Hematopoietic multipotent progenitor cell treated with erythropoietin and hydrocortisone succinate and interleukin-3 and kit ligand, for 6 days (in vitro differentiated cells): ENCODE measurements around the gene NELFCD.
"Not testable (repeated sequence)": the region's sequence is repeated elsewhere in the genome, so short reads cannot be mapped to it uniquely, and the experiment has no call there.

Experiments used
- DNase-seq: peaks from one replicate; pipeline ENCODE4 v3.0.0-alpha.2; 2015

The NELFCD gene

DNA sequence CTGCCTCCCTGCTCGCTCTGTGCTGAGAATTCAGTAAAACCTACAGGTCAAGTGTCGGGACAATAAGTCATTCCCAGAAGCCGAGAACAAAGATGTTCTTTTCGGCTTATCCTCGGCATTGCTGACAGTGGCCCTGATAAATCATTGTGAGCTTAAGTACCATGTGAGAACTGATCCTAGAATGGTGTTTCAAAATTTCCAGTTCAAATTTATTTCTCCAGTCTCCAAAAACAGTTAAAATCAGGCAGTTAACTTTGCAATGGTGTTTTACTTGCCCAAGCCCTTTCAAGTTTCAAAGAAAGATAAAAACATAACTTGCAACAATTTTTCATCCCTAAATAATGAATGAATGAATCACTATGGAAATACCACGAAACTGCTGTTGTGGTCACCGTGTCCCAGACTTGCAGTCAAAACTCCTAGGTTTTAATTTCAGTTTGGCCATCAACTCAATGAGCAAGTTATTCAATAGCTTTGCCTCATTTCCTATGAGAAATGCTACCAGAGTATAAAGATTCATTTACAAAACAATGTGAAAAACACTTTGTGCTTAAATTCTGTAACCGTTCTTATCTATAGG, 46.8 kb downstream of the NELFCD start:
- no peak for DNase-seq

DNA sequence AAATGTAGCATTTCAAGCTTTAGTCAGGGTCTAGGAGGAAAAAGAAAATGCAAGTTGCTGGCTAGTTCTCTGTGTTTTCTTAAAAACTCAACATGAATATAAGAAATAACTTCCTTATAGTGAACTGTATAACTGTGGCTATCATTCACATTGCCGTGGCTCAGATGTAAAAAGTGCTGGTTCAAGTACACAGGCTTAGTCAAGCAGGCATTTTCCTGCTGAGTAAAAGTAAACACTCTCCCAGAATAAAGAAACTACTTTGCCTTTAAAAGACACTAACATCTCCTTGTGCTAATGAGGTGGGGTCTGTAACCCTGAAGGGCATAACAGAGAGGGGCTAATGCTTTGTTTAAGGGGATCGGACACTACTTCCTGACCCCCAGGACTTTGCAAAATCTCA, 47.8 kb downstream of the NELFCD start:
- DNase-seq: no peak

DNA sequence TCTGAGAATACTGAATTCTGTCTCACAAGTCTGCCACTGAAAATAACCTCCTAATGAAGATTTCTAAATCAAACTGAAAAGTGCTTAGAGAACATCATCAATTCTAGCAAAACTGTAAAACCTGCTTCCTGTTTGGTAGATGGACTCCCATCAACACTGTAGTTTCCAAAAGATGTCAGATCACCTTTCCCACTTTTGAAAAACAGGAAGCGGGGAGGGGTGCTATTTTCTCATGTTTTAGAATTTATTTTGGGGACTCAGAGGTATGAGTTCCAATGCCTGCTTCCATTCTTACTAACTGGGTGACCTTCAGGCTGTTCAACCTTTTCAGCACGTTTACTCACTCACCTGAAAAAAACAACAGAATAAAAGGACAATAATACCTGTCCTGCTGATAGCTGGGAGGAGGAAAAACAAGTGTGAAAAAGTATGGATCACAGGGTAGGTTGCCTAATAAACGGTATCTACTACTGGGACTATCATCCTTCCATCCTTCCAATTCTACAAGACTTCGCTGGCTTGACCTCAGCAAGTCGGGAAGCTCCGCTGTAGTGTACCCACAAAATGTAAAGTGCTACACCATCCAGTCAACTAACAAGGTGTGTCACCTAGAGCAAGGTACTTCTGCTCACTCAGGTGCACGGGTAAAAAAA, 50.0 kb downstream of the NELFCD start:
- no peak for DNase-seq

DNA sequence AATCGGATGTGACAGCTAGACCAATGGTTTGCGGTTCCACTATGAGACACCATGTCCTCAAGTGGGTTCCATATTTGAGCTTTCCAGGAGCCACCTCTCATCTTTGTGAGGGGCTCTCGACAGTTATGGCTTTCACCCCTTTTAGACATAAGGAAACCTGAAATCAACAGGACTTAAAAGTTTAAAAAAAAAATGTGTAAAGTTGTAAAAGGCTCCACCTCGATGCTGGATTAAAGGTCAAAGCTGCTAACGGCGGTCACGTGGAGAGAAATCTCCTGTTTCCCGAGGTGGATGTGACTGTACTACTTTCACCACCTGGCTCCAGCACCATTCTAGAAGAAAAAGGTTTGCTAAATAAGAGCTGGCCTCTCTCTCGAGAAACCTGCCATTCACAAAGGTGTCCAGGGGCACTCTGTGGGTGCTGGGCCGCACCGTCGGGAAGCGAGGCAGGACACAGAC, 50.5 kb downstream of the NELFCD start:
- peak; percentile 29 for DNase-seq

DNA sequence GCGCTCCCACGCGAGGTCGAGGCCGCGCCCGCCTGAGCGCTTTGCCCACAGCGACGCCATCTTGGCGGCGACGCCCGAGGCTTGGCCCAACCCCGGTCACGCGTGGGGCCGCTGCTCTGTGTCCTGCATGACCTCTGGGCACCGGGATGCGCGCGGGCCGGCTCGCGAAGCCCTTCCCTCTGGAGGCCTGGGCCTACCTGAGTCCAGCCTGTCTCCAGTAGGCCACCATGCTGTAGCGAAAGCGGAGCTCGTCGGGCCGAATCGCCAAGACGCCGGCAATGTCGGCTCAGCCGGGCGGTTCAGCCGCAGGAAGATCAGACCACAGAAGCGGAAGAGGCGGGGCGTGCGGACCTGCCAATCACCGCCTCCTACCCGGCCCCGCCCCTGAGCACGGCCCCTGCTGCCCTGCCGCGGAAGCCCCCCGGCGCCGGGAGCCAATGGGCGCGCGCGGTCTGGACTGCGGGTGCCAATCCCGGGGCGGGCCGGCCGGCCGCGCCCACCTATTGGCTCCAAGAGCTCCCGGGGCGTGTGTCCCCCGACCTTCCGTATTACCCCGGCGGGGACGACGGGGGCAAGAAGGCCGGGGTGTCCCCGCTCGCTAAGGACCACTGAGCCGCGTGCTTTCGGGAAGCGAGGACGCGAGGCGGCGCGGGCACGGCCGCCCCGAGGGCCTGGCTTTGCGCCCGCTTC, 51.1 kb downstream of the NELFCD start, which contains the start of gene ATP5F1E:
ATP5F1E (minus strand) TSS at position 313 of the 690 bp plus-strand sequence; CDS start at position 229, 84 bp downstream.
- DNase-seq: peak; percentile 98

DNA sequence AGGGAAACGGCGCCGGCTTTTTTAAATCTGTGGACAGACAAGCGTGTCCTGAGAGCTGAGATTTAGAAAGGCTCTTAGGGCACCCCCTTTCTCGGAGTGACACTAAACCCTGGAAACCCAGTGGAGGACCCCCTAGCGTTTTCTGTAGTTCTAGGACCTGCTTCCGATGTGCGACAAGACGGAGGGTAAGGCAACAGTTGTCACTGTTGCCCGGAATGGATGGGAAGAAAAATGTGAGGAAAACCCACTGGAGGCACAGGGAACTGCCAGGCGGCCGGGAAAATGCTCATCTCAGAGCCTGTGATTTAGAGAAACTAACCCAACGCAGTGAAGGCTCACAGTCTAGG, 51.6 kb downstream of the NELFCD start:
- DNase-seq: no peak

DNA sequence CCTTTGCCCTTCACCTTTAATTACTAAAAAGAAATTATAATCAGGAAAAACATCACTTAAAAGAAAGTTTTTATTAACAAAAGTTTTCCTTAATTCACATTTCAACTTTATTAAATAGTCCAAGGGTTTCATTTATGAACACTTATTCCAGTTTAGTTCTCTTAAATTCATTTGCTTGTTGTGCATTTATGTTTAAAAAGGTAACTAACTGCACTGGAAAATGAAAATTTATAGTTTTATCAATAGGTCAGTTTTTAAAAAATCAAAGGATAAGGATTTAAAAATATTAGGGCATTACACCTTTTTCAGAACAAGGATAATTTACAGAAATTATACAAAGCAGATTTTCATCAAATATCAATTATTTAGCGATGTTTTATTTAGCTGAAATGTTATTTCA, 52.0 kb downstream of the NELFCD start:
- DNase-seq: no peak

DNA sequence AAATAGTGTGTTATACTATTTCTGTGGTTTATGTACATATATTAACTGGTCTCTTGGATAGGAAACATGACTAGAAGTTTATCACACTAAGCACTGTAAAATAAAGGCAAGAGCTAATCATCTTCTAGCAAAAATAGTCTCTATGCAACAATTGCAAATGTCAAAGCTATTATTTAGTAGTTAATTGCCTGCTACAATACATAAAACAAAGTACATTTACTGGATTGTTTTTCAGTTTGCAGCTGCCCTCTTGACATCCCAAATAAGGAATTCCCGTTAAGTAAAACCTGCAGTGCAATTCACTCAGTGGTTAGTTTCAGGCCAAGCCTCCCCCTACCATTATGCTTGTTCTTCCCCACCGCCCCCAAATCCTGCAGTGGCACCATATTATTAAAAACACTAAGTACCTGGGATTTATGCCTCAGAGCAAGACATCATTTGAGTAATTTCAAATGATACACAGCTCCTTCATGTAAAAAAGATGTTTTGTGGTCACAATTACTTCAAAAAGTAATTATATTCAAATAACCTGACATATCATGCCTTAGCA, 52.6 kb downstream of the NELFCD start:
- DNase-seq: no peak

DNA sequence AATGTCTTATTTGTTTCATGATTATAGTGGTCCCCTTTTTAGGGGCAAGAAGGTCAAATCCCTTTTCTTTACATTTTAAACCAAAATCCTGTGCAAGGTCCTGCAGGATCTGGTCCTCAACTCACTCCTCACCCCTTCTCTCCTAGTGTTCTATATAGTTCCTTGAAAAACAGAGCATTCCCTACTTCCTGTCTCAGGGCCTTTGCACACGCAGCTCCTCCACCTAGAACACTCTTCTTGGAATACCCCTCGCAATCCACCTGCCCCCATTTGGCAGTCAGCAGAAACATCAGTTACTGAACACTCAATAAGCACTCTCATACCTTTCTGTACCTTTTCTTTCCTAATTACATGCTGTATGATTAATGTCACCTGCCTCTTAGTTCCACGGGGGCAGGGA, 54.3 kb downstream of the NELFCD start:
- DNase-seq: no peak

DNA sequence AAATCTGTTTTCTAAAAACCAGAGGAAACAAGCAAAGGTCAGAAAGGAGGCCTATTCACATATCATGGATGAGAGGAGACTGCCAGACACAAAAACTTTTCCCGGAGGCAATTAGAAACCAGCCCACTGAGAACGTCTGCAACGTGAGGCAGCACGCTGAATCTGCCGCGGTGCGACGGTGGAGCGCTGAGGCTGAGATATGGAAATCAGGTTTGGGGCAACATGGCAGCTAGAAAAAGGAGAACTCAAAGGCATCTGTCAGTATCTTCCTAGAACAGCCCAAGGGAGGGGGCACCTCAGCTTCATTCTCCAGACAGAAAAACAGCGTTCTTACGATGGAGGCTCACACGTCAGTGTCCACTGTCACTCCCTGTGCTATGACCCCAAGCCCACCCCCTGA, 56.3 kb downstream of the NELFCD start:
- DNase-seq: no peak

DNA sequence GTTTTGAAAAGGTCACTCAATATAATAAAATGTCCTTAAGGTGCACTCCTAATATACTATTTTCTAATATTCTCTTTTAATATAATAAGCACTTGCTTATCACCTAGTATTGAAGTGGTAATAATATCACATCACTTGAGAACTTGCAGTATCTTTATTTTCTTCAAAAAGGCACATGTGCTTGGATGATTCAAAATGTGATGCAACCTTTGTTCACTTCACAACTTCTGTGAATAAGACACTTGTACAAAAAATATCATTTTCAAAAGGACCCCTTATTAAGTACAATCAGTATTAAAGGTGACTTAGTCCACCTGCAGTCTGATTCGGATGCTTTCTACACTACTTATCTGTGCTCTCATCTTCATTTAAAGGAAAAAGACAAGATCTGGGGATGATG, 58.2 kb downstream of the NELFCD start:
- no peak for DNase-seq

DNA sequence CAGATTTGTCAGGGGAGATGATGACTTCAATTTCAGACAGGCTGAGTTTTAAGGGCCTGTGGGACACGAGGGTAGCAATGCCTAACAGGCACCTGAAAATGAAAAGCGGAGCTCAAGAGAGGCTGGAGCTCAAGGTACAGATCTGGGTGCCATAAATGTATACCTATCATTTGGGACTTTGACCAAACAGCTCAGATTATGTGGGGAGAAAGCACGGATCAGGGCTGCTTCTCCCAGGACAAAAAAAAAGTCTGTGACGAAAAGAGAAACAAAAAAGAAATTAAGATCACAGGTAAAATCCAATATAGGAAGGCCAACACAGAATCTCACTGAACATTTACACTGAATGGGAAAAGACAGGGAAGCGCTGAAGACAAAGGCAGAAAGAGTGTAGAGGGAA, 59.6 kb downstream of the NELFCD start:
- no peak for DNase-seq

DNA sequence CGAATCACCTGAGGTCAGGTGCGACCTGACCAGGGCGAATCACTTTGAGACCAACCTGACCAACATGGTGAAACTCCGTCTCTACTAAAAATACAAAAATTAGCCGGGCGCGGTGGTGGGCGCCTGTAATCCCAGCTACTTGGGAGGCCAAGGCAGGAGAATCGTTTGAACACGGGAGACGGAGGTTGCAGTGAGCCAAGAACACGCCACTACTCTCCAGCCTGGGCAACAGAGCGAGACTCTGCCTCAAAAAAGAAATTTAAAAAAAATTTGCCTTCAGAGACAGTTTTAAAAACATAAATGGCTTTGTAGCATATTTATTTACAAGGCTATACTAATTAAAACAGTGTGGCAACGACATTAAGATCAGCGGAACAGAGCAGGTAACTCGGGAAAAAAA, 60.4 kb downstream of the NELFCD start:
- not testable (repeated sequence) for DNase-seq

DNA sequence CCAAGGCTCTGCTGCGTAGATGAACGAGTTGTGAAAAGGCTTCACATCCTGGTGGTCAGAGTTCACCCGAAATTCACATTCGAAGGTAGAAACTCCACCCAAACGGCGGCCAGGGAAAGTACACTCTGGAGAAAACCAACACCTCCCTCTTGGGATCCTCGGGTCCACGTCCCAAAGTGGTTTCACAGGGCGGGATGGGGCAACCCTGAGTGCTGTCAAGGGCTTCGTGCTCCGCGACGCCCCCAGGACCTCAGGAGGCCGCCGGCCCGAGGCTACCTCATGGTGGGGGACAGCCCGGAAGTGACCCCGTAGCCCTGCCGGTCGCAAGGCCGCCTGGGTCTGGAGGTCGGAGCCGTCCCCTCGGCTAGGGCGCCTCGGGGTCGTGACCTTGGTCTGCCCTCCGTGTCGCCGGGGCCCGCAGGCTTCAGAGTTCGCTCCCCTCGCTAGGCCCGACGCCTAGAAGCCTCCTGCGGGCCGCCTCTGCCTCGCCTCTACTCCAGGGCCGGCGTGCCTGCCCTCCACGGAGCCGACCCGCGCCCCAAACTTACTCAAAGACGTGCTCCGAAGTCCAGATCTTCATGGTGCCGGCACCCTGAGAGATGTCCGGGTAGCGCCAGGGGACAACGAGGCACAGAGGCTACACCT, 61.2 kb downstream of the NELFCD start, which contains the start of gene PRELID3B:
PRELID3B (minus strand) TSS at position 636 of the 645 bp plus-strand sequence; CDS start at position 580, 56 bp downstream.
- peak; percentile 32 for DNase-seq

DNA sequence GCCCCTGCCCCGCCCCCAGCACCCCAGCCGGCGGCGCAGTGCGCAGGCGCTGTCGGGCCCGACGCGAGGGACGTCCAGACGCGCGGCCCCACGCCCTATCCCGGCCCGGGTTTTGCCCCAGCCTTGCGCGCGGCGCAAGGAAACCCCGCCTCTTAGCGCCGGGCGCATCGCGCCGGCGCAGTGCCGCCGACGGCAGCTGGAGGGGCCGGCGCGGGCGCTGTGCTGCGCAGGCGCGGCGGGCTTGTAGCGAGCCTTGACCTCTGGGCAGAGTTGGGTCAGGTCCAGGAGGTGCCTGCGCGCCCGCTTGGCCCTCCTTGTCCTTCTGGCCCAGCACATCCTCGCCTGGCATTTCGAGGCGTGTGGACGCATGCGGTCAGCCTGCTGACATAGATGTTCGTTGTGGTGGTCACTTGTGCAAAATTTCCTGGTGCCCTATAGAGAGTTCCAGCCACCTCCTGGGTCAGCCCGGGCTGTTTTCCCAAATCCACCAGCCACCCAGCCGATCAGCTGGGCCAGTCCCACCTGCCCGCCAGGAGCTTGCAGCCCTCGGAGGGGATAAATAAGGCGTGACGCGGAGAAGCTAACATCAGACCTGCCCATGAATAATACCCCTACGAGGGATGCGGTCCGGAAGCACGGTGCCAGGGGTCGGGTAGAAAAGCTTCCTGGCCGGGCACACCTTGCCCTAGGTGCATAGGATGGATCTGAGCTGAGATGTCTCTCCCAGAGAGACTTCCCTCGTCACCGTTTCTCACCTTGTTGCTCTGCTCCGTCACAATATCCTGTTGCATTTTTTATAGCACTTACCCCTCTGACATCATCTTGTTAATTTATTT, 62.0 kb downstream of the NELFCD start:
- DNase-seq: peak; percentile 96

DNA sequence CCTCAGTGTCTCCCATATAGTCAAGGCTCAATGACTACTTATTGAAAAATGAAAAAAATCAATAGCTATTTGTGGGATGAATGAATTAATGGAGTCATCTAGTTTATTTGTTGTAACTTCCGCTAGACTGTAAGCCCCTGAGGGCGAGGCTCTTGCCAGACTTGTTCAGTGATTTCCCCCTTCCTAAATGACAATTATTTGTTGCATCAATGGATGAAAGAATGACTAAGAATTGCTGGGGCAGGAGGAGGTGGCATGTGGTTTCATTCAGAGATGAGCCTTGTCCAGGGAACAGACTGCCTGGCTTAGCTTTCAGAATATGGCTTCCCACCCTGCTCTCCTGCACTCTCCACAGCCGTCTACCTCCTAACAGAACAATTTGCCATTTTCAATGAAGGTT, 62.6 kb downstream of the NELFCD start:
- DNase-seq: no peak

DNA sequence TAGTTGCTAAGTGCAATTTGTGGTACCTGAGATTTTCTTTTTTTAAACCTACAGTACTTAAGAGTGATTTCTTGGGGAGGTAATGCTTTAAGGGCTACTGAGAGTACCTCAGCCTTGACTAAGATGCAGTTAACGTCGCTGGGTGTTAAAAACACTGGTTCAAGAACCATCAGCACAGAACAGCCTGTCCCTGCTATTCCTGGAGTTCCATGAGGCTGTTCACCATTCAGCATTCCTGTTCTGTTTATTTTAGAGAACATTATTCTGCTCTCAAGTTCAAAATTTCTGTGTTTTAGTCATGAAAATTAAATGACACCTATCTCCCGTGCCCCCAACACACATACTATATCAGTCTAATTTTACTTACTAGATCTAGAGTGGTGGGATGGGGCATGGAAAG, 63.2 kb downstream of the NELFCD start:
- DNase-seq: no peak
